ENCODE measurements around the gene UACA.

UACA gene

GRCh38 chr15:70777170-70777926 is 14.0 kb upstream of the UACA start:
- no peak for TF ChIP-seq CTCF (IDR thresholded peaks at IDR 0.05)

DNA sequence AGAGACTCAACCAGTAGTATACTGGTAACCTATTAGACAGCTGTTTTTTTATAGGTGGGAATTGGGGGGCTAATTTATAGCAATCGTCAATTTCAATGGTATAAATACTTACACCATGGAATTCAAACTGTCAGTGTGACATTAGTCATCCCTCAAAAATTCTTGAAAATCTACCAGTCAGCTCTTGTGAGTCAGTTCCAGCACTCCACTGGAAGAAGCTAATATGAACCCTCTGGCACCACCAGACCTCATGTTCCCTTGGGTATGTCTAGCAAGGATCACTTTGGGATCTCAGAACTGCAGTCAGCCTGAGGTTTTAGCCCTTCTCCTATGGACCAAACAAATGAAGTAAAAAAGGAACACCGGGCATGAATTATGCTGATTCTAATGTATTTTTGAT is 11.8 kb upstream of the UACA start:
- TF ChIP-seq CTCF (IDR thresholded peaks at IDR 0.05), result no peak

- TF ChIP-seq CTCF (IDR thresholded peaks at IDR 0.05), result no peak
Observed at GRCh38 chr15:70772402-70772801, 9.0 kb upstream of the UACA start.

GRCh38 chr15:70770863-70771262 is 7.5 kb upstream of the UACA start:
- no peak for TF ChIP-seq CTCF (IDR thresholded peaks at IDR 0.05)

- TF ChIP-seq CTCF (IDR thresholded peaks at IDR 0.05), result no peak
Observed at GRCh38 chr15:70768257-70768883, 5.0 kb upstream of the UACA start.

GRCh38 chr15:70767667-70768066 is 4.3 kb upstream of the UACA start:
- no peak for TF ChIP-seq CTCF (IDR thresholded peaks at IDR 0.05)

DNA sequence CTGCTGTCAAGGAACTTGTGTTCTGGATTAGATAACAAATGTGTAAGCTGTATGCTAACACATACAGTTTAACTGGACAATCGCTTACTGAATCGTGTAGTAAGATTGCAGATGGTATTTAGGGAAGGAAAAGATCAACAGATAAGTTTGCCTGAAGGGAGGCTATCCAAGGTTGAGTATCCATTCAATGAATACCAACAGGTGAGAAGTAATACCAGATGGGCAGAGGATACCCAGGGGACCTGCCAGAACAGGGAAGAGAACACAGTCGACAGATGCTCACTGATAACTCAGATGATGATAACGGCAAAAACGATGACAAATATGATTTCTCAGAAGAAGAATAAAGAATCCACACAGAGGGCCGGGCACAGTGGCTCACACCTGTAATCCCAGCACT is 3.2 kb upstream of the UACA start:
- TF ChIP-seq CTCF (IDR thresholded peaks at IDR 0.05), result no peak
